ENCODE results near the gene VGLL4.
"Not testable (repeated sequence)": the region's sequence is repeated elsewhere in the genome, so short reads cannot be mapped to it uniquely, and the experiment has no call there.

DNA sequence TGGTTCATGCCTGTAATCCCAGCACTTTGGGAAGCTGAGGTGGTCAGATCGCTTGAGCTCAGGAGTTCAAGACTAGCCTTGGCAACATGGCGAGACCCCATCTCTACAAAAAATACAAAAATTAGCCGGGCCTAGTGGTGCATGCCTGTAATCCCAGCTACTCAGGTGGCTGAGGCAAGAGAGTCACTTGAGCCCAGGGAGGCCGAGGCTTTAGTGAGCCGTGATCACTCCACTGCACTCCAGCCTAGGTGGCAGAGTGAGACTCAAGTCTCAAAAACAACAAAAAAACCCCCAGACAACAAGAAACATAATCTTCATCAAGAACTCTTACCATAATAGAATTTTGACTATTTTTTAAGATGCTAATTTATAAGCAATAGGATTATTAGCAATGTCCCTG is 117.6 kb downstream of the VGLL4 start:
- TF ChIP-seq, protein P1, sequence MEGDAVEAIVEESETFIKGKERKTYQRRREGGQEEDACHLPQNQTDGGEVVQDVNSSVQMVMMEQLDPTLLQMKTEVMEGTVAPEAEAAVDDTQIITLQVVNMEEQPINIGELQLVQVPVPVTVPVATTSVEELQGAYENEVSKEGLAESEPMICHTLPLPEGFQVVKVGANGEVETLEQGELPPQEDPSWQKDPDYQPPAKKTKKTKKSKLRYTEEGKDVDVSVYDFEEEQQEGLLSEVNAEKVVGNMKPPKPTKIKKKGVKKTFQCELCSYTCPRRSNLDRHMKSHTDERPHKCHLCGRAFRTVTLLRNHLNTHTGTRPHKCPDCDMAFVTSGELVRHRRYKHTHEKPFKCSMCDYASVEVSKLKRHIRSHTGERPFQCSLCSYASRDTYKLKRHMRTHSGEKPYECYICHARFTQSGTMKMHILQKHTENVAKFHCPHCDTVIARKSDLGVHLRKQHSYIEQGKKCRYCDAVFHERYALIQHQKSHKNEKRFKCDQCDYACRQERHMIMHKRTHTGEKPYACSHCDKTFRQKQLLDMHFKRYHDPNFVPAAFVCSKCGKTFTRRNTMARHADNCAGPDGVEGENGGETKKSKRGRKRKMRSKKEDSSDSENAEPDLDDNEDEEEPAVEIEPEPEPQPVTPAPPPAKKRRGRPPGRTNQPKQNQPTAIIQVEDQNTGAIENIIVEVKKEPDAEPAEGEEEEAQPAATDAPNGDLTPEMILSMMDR (conservative IDR thresholded peaks at IDR 0.05 in 1 of 2, IDR thresholded peaks at IDR 0.05 in 1 of 2; ENCODE audit: extremely low read depth in 1 of 2, insufficient read depth in 1 of 2, low read depth in 1 of 2, low read length in 2 of 2): not testable (repeated sequence)
- not testable (repeated sequence) for TF ChIP-seq EZH2 (IDR thresholded peaks at IDR 0.05; ENCODE audit: borderline replicate concordance, low read length)

Data from mammary epithelial cell (primary cell).